ENCODE results near the gene CD300LF.

CD300LF gene

DNA sequence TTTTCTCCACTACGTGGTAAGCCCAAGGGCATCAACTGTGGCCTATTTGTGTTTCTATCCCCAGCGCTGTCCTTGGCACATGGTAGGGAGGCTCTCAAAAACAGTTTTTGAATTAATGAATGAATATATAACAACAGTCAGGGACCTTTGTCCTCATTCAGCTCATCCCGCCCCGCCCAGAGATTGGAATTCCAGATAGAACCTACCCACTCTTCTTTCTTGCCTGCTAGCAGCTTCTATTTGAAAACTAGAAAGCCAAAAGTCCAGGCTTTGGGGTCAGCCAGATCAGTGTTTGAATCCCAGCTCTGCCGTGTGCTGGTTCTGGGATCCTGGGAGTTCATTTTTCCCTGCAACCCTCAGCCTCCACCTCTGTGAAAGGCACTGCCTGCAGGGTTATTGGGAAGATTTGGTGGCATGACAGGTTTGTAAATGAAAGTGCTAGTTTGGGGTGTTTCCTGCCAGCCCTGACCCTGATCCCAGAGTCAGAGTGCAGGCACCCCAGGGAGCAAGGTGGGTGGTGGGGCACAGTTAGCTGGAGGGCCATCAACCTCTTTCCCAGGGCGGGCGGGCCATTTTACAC lies 40.2 kb upstream of the CD300LF start:
- TF ChIP-seq, protein P1, sequence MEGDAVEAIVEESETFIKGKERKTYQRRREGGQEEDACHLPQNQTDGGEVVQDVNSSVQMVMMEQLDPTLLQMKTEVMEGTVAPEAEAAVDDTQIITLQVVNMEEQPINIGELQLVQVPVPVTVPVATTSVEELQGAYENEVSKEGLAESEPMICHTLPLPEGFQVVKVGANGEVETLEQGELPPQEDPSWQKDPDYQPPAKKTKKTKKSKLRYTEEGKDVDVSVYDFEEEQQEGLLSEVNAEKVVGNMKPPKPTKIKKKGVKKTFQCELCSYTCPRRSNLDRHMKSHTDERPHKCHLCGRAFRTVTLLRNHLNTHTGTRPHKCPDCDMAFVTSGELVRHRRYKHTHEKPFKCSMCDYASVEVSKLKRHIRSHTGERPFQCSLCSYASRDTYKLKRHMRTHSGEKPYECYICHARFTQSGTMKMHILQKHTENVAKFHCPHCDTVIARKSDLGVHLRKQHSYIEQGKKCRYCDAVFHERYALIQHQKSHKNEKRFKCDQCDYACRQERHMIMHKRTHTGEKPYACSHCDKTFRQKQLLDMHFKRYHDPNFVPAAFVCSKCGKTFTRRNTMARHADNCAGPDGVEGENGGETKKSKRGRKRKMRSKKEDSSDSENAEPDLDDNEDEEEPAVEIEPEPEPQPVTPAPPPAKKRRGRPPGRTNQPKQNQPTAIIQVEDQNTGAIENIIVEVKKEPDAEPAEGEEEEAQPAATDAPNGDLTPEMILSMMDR (IDR thresholded peaks at IDR 0.05; ENCODE audit: low read depth, low read length, missing control alignments), result no peak
- in situ Hi-C loops (cut with HindIII; ENCODE audit: low sequenced_read_pairs), result no loop called here
- H3K4me3 ChIP-seq (ENCODE audit: low read depth, low read length), result no peak overlapping the region
- DNase-seq (ENCODE audit: low read depth), result no peak

DNA sequence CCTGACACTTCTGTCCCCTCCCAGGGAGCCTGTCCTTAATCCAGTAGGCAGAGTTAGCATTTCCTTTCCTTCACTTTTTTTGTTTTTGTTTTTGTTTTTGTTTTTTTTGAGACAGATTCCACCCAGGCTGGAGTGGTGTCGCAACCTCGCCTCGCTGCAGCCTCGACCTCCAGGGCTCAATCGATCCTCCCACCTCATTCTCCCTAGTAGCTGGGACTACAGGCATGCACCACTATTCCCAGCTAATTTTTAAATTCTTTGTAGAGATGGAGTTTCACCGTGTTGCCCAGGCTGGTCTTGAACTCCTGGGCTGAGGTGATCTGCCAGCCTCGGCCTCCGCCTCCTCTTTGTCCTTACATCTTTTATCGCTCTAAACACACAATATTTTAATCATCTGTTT lies 39.7 kb upstream of the CD300LF start:
- in situ Hi-C loops (cut with HindIII; ENCODE audit: low sequenced_read_pairs), result no loop called here
- TF ChIP-seq, protein P1 (IDR thresholded peaks at IDR 0.05; ENCODE audit: low read depth, low read length, missing control alignments), result no peak
- H3K4me3 ChIP-seq (ENCODE audit: low read depth, low read length), result no peak overlapping the region
- DNase-seq (ENCODE audit: low read depth), result no peak

DNA sequence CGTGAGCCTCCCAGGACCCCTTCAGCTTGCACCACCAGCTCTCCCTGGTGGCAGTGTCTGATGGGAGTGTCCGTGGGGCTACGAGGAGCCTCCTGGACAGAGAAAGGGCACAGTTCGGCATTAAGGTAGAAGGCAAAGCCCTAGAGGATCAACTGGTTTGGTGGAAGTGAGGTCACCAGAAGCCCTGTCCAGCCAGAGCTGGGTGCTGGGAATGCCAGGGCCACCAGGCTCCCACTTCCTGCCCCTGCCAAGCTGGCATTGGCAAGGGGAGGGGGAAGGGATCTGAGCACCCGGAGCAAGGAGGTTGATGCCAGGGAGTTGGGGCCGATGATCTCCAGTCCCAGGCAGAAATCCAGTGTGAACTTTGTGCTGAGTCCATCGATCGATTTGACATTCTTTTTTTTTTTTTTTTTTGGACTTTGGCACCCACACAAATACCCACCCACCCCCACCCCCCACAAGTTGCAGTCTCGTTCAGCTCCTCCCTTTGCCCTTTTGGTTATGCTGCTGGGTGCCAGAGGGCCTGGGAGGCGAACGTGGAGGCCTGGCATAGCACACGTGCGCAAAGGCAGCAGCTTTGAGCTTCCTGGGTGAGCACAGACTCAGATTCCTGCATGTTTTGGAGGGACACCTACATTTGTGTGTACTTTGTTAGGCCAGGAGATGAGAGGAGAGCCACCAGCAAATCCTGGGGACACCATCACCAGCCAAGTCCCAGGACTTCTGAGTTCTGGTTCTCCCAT lies 37.8 kb upstream of the CD300LF start:
- TF ChIP-seq, protein P1 (IDR thresholded peaks at IDR 0.05; ENCODE audit: low read depth, low read length, missing control alignments), result no peak
- DNase-seq (ENCODE audit: low read depth), result no peak
- H3K4me3 ChIP-seq (ENCODE audit: low read depth, low read length), result peak overlapping the region; percentile 84
- in situ Hi-C loops (cut with HindIII; ENCODE audit: low sequenced_read_pairs), result no loop called here

DNA sequence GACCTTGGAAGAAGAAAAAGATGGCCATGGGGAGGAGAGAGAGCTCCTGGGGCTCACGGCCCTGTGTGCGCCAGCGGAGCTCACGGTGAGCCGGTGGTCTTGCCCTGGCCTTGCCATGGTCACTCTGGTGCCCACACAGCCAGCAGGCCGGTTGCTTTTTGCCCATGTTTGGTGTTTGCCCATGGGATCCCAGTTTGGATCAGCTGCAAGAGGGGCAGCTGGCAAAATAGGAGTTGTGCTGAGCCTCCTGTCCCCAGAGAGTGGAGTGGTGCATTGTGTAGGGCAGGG lies 37.3 kb upstream of the CD300LF start:
- DNase-seq (ENCODE audit: low read depth), result no peak
- TF ChIP-seq, protein P1 (IDR thresholded peaks at IDR 0.05; ENCODE audit: low read depth, low read length, missing control alignments), result no peak
- in situ Hi-C loops (cut with HindIII; ENCODE audit: low sequenced_read_pairs), result no loop called here
- H3K4me3 ChIP-seq (ENCODE audit: low read depth, low read length), result peak overlapping the region; percentile 84

DNA sequence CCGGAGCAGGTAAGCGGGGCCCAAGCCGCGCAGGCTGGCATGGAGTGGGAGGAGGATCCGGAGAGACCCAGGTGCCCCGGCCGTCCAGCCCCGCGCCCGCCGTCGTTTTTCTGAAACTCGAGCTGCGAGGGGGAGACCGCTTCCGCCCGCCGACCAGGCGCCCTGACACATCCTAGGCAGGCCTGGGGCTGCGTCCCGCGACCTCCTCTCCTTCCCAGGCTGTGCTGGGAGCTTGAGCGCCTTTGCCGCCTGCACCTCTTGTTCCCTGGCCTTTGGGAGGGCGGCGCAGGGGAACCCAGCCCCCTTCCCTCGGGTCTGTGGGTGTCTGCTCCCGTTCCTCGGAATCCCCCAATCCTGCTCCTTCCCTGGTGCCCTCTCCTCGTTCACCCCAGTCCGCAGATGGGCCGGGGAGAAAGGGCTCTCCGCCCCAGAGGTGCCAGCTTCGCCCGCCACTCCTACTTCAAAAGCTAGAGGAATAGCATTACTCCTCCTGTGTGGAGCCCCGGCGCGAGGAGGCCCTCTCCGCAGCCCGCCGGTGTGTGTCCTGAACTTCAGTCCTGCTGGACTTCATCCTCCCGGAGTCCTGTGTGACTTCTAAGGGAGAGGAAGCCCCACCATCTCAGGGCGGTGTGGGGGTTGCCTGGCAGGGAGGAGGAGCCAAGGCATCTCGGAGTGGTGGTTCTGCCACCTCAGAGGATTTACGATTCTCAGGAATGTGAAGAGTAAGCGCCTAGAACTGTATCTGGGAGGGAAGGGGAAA lies 36.7 kb upstream of the CD300LF start:
- no peak for DNase-seq (ENCODE audit: low read depth)
- in situ Hi-C loops (cut with HindIII; ENCODE audit: low sequenced_read_pairs), result no loop called here
- TF ChIP-seq, protein P1 (IDR thresholded peaks at IDR 0.05; ENCODE audit: low read depth, low read length, missing control alignments), result no peak
- peak overlapping the region; percentile 84 for H3K4me3 ChIP-seq (ENCODE audit: low read depth, low read length)

DNA sequence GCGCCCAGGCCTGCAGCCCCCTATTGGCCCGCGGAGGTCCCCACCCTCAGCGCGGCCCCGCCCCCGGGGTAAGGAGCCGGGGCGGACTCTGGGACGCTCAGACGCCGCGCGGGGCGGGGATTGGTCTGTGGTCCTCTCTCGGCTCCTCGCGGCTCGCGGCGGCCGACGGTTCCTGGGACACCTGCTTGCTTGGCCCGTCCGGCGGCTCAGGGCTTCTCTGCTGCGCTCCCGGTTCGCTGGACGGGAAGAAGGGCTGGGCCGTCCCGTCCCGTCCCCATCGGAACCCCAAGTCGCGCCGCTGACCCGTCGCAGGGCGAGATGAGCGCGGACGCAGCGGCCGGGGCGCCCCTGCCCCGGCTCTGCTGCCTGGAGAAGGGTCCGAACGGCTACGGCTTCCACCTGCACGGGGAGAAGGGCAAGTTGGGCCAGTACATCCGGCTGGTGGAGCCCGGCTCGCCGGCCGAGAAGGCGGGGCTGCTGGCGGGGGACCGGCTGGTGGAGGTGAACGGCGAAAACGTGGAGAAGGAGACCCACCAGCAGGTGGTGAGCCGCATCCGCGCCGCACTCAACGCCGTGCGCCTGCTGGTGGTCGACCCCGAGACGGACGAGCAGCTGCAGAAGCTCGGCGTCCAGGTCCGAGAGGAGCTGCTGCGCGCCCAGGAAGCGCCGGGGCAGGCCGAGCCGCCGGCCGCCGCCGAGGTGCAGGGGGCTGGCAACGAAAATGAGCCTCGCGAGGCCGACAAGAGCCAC lies 36.0 kb upstream of the CD300LF start, which contains the start of gene NHERF1:
Gene NHERF1, plus strand, starts transcription at position 100 of the 750 bp plus-strand sequence. Its CDS starts 219 bp downstream, at position 319.
- H3K4me3 ChIP-seq (ENCODE audit: low read depth, low read length), result peak within 1 kb of the TSS; percentile 84
- in situ Hi-C loops (cut with HindIII; ENCODE audit: low sequenced_read_pairs), result no loop called here
- TF ChIP-seq, protein P1 (IDR thresholded peaks at IDR 0.05; ENCODE audit: low read depth, low read length, missing control alignments), result peak; percentile 25
- DNase-seq (ENCODE audit: low read depth), result peak; percentile 72

All from astrocyte of the cerebellum (primary cell).